ENCODE results near the gene ZNF511.

DNA sequence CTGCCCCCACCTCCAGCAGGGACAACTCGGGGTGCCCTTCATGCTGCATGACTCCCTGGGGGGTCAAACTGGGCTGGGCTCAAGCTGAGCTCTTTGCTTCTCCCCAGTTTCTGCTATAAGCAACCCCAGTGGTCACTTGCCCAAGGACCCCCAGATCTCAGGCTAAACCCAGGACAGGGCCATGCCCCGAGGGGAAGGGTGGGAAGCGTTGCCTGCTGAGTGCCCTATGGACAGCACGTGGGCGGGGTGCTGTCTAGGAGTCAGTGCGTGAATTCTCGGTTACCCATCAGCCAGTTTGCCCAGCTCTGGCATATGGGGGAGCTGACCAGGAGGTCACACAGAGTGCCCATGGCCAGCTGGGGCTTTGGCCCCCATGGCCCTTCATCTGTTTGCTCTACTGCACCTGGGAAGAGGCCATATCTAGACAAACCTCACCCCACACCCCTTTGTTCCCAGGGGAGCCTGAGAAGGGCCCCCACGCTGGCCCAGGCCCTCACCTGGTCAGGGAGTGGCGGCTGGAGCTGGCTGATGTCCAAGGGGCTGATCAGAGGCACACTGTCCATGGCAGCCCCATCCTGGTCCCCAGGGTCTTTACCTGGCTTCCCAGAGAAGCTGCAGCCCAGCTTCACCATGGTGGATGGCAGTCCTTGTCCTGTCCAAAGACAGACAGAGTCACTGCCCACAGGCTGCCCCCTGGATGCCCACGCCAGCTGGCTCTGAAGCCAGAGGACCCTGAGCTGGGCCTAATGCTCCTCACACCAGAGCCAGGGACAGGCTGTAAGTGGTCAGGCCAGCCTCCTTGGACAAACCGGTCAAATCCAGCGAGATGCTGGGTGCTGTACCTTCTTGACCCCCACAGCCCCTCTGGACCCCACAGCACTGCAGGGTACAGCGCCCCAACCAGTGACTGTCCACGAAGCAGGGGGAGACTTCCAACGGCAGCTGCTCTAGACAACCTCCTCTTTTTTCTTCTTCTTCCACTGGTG is 19.9 kb downstream of the ZNF511 start:
- TF ChIP-seq CTCF (IDR thresholded peaks at IDR 0.05) (no peak), ZFX (IDR thresholded peaks at IDR 0.05; ENCODE audit: borderline replicate concordance) (no peak)
